ENCODE data around the gene TBC1D14. TPM values are rescaled to one million over a fixed set of nuclear protein-coding genes. Genes with fewer than 3 reads are reported as not detected.

The TBC1D14 gene
- total and polyA plus RNA-seq, 9 of the 15 experiments (the other 6 are each of a cell fraction or from before 2014, with no cell fraction given) = 2.1 to 59.6 (median 44.8) TPM

DNA sequence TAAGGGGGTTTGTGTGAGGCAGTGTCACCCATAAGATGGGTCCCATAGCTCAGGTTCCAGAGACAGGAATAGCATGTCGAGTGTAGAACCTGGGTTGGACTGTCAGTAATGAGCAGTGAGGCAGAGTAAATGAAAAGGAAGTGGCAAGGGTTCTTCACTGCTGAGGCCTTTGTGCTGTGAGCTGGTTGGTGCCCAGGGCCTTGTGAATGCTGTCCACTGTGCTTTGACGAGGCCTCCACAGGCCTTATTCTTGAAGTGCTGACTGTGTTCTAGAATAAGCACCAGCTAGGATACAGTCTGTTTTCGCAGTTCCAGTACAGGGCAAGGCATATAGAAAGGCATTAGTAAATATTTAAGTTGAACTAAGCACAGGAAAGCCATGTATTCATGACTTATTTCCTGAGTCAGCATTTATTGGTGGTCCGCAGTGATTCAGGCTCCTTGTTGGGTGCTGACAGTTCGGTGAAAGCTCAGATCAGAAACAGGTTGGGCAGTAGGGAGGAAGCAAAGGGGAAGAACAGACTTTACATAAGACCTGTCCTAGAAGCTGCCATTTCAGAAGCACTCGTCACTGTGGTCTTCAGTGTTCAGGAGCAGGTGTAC lies 107.9 kb downstream of the TBC1D14 start:
- DNase-seq (ENCODE audit: extremely low read depth in 1 of 4, low spot score in 3 of 4) (no peak), ATAC-seq (no peak), FAIRE-seq (peak; percentile 19)
- 0 out of 3 replicates have a peak, but pooled peaks cover 3% of the 10 kb centered on the region for H3K79me2 ChIP-seq (ENCODE audit: control insufficient read depth, insufficient read depth, low read length)
- H3K4me2 ChIP-seq (ENCODE audit: insufficient read depth, low read length) = no peak overlapping the region
- H3K27ac ChIP-seq (ENCODE audit: extremely low read depth, low read depth, low read length) = no peak overlapping the region; the same call in 2 of the 3 replicates
- peaks cover 13 to 29% of the 10 kb centered on the region in 2 experiments; a peak in 4 of 5 replicates for H3K4me1 ChIP-seq (replicated peaks in 1 of 2; ENCODE audit: control insufficient read depth in 2 of 2, insufficient read depth in 2 of 2, low read length in 2 of 2)
- no peaks in the 10 kb centered on the region for H3K27me3 ChIP-seq (ENCODE audit: control insufficient read depth in 2 of 2, insufficient read depth in 2 of 2, low read length in 2 of 2)
- ChIA-PET POLR2A (interaction anchor here (0.6 to 1.5 kb wide), 5 partner anchors 13 to 482 kb away, joined by 3 to 4 read pairs (median 3); a partner anchor contains a TSS), CTCF (ENCODE audit: low intra/inter-chr PET ratio) (no interaction called here)
- peaks cover 11% of the 10 kb centered on the region for H3K9me1 ChIP-seq (ENCODE audit: control insufficient read depth, insufficient read depth, low read length)
- H3K9me3 ChIP-seq (replicated peaks; ENCODE audit: control insufficient read depth, insufficient read depth, low read depth, low read length) = no peaks in the 10 kb centered on the region
- TF ChIP-seq, protein P1, sequence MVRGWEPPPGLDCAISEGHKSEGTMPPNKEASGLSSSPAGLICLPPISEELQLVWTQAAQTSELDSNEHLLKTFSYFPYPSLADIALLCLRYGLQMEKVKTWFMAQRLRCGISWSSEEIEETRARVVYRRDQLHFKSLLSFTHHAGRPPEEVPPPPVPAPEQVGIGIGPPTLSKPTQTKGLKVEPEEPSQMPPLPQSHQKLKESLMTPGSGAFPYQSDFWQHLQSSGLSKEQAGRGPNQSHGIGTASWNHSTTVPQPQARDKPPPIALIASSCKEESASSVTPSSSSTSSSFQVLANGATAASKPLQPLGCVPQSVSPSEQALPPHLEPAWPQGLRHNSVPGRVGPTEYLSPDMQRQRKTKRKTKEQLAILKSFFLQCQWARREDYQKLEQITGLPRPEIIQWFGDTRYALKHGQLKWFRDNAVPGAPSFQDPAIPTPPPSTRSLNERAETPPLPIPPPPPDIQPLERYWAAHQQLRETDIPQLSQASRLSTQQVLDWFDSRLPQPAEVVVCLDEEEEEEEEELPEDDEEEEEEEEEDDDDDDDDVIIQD (CRISPR knock-in tag; IDR thresholded peaks at IDR 0.05) = no peak
- peak; percentile 91 for TF ChIP-seq MAFG (tag; conservative IDR thresholded peaks at IDR 0.05)
- TF ChIP-seq ZNF316 (IDR thresholded peaks at IDR 0.05) = peak; percentile 96
- peak; percentile 97 for TF ChIP-seq MAFF (IDR thresholded peaks at IDR 0.05; ENCODE audit: low read length)
- no peak for TF ChIP-seq FOXJ2 (tag; IDR thresholded peaks at IDR 0.05)
- TF ChIP-seq C11orf30 (IDR thresholded peaks at IDR 0.05; ENCODE audit: low read depth) = peak; percentile 92
- TF ChIP-seq RHOXF2B (CRISPR knock-in tag; conservative IDR thresholded peaks at IDR 0.05) = no peak
- TF ChIP-seq, protein P2, sequence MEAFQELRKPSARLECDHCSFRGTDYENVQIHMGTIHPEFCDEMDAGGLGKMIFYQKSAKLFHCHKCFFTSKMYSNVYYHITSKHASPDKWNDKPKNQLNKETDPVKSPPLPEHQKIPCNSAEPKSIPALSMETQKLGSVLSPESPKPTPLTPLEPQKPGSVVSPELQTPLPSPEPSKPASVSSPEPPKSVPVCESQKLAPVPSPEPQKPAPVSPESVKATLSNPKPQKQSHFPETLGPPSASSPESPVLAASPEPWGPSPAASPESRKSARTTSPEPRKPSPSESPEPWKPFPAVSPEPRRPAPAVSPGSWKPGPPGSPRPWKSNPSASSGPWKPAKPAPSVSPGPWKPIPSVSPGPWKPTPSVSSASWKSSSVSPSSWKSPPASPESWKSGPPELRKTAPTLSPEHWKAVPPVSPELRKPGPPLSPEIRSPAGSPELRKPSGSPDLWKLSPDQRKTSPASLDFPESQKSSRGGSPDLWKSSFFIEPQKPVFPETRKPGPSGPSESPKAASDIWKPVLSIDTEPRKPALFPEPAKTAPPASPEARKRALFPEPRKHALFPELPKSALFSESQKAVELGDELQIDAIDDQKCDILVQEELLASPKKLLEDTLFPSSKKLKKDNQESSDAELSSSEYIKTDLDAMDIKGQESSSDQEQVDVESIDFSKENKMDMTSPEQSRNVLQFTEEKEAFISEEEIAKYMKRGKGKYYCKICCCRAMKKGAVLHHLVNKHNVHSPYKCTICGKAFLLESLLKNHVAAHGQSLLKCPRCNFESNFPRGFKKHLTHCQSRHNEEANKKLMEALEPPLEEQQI (IDR thresholded peaks at IDR 0.05) = no peak
- peak; percentile 98 for TF ChIP-seq MAFK (IDR thresholded peaks at IDR 0.05; ENCODE audit: low read length)
- no peak for TF ChIP-seq KLF1 (tag; IDR thresholded peaks at IDR 0.05)
- TF ChIP-seq ESRRB (CRISPR knock-in tag; IDR thresholded peaks at IDR 0.05; ENCODE audit: borderline replicate concordance) = no peak
- no peak for TF ChIP-seq NRF1 (conservative IDR thresholded peaks at IDR 0.05 in 1 of 2, IDR thresholded peaks at IDR 0.05 in 1 of 2)
- intact Hi-C loops (cut with micrococcal nuclease) (no loop called here), in situ Hi-C loops (cut with MboI) (no loop called here)
- H4K20me1 ChIP-seq (replicated peaks; ENCODE audit: control insufficient read depth, insufficient read depth, low read length) = 0 out of 2 replicates have a peak, but pooled peaks cover 3% of the 10 kb centered on the region
- H3K4me3 ChIP-seq = no peak overlapping the region
- H3K9ac ChIP-seq (ENCODE audit: insufficient read depth in 1 of 2, low read depth in 2 of 2, low read length in 2 of 2) = no peak overlapping the region
- peaks cover 94% of the 10 kb centered on the region for H3K36me3 ChIP-seq (ENCODE audit: control insufficient read depth, insufficient read depth, low read length)
- BruUV-seq (replicated peaks) = no TSS peak
- H2AFZ ChIP-seq (ENCODE audit: low read depth, low read length) = no peak overlapping the region
- WGBS (ENCODE audit: insufficient coverage, low coverage, missing lambda C conversion rate) = 92% methylated on average over 6 of the region's 6 CpGs

All from K562 (cell line).